ENCODE data around the gene ENHO. TPM values are rescaled to one million over a fixed set of nuclear protein-coding genes. Genes with fewer than 3 reads are reported as not detected.

Gene ENHO
- total RNA-seq, 1 donor from 2014 or later = 4.4 TPM

GRCh38 chr9:34558364-34558763, 35.6 kb upstream of the ENHO start:
- H3K27me3 ChIP-seq = no peaks in the 10 kb centered on the region
- Mint-ChIP-seq H3K36me3 (peaks cover 44% of the 10 kb centered on the region), H3K27me3 (ENCODE audit: insufficient read depth, low read depth) (peaks cover 8% of the 10 kb centered on the region), H3K4me3 (no peak overlapping the region), H3K9me3 (peaks cover 8% of the 10 kb centered on the region), H3K4me1 (peaks cover 54% of the 10 kb centered on the region), H3K27ac (peak overlapping the region; percentile 35)
- H3K27ac ChIP-seq = no peak overlapping the region
- no peak overlapping the region for H3K4me3 ChIP-seq
- H3K79me2 ChIP-seq (ENCODE audit: low read depth) = no peaks in the 10 kb centered on the region
- H4K20me1 ChIP-seq (ENCODE audit: low read depth) = no peaks in the 10 kb centered on the region
- H3K9ac ChIP-seq = no peak overlapping the region
- TF ChIP-seq EZH2phosphoT487 (IDR thresholded peaks at IDR 0.05) = no peak
- TF ChIP-seq EZH2 (IDR thresholded peaks at IDR 0.05) = no peak
- no peak overlapping the region for H2AFZ ChIP-seq (replicated peaks)
- H3K9me3 ChIP-seq (ENCODE audit: low read depth) = no peaks in the 10 kb centered on the region
- peaks cover 35% of the 10 kb centered on the region for H3K4me1 ChIP-seq
- no peaks in the 10 kb centered on the region for H3K36me3 ChIP-seq
- DNase-seq (ENCODE audit: low spot score) = no peak
- H3F3A ChIP-seq (ENCODE audit: low read depth) = peaks cover 19% of the 10 kb centered on the region
- H3K4me2 ChIP-seq = no peak overlapping the region

- Histone ChIP-seq H4K20me1 (ENCODE audit: low read depth) (no peaks in the 10 kb centered on the region), H3K79me2 (ENCODE audit: low read depth) (no peaks in the 10 kb centered on the region), H3F3A (ENCODE audit: low read depth) (peaks cover 19% of the 10 kb centered on the region), H3K27me3 (no peaks in the 10 kb centered on the region), H3K9ac (no peak overlapping the region), H3K4me2 (no peak overlapping the region), H3K27ac (no peak overlapping the region), H3K4me1 (peaks cover 35% of the 10 kb centered on the region), H3K4me3 (no peak overlapping the region), H2AFZ (replicated peaks) (no peak overlapping the region), H3K9me3 (ENCODE audit: low read depth) (no peaks in the 10 kb centered on the region), H3K36me3 (no peaks in the 10 kb centered on the region)
- no peak overlapping the region for H3K4me3 Mint-ChIP-seq
- H3K36me3 Mint-ChIP-seq = peaks cover 37% of the 10 kb centered on the region
- TF ChIP-seq EZH2 (IDR thresholded peaks at IDR 0.05) (no peak), EZH2phosphoT487 (IDR thresholded peaks at IDR 0.05) (no peak), CTCF (IDR thresholded peaks at IDR 0.05) (no peak)
- H3K4me1 Mint-ChIP-seq = peaks cover 54% of the 10 kb centered on the region
- peaks cover 4% of the 10 kb centered on the region for H3K9me3 Mint-ChIP-seq
- peak overlapping the region; percentile 14 for H3K27ac Mint-ChIP-seq
- H3K27me3 Mint-ChIP-seq (ENCODE audit: insufficient read depth, low read depth) = peaks cover 8% of the 10 kb centered on the region
- DNase-seq (ENCODE audit: low spot score) = no peak
These were observed 34.9 kb upstream of the ENHO start for GRCh38 chr9:34557426-34558321.

- no peak for DNase-seq (ENCODE audit: low spot score)
- Histone ChIP-seq H3K27ac (no peak overlapping the region), H3K4me3 (no peak overlapping the region), H3K9ac (no peak overlapping the region), H3K4me2 (no peak overlapping the region), H3K36me3 (no peaks in the 10 kb centered on the region), H3K9me3 (ENCODE audit: low read depth) (no peaks in the 10 kb centered on the region), H3K4me1 (peaks cover 35% of the 10 kb centered on the region), H3K27me3 (no peaks in the 10 kb centered on the region), H3K79me2 (ENCODE audit: low read depth) (no peaks in the 10 kb centered on the region), H3F3A (ENCODE audit: low read depth) (peaks cover 19% of the 10 kb centered on the region), H4K20me1 (ENCODE audit: low read depth) (no peaks in the 10 kb centered on the region), H2AFZ (replicated peaks) (no peak overlapping the region)
- Mint-ChIP-seq H3K4me1 (peaks cover 54% of the 10 kb centered on the region), H3K4me3 (no peak overlapping the region), H3K27me3 (ENCODE audit: insufficient read depth, low read depth) (peaks cover 8% of the 10 kb centered on the region), H3K9me3 (peaks cover 2% of the 10 kb centered on the region), H3K36me3 (peaks cover 33% of the 10 kb centered on the region), H3K27ac (no peak overlapping the region)
- TF ChIP-seq EZH2 (IDR thresholded peaks at IDR 0.05) (no peak), CTCF (IDR thresholded peaks at IDR 0.05) (no peak), EZH2phosphoT487 (IDR thresholded peaks at IDR 0.05) (no peak)
These were observed 34.2 kb upstream of the ENHO start for GRCh38 chr9:34556949-34557348.
